IMR-90 (cell line): ENCODE data around the gene OR13A1. TPM values are rescaled to one million over a fixed set of nuclear protein-coding genes. Genes with fewer than 3 reads are reported as not detected.
"Not testable (repeated sequence)": the region's sequence is repeated elsewhere in the genome, so short reads cannot be mapped to it uniquely, and the experiment has no call there.

Experiments used
- ATAC-seq: fragments of 200-7000 bp; cut with Tn5 transposase; 2 replicates; pipeline ENCODE4 v1.9.1; 2020; ENCODE audit warnings: low read depth, mild to moderate bottlenecking, moderate library complexity
- BruUV-seq: library from RNA; stranded (reverse); fragments of 400-500 nt; replicated peaks from 2 replicates; lab custom pipeline; 2021; lab: Mats Ljungman, UMichigan
- CTCF ChIA-PET: fragments of 300-600 bp; formaldehyde crosslinking; extraction: SDS; loops from one replicate; lab custom pipeline; 2021; ENCODE audit warnings: antibody characterized with exemption; lab: Yijun Ruan, JAX
- POLR2A ChIA-PET: fragments of 300-600 bp; sonication (Branson Sonifier 250); formaldehyde crosslinking; loops from one replicate; lab custom pipeline; 2022; ENCODE audit warnings: antibody characterized with exemption; ENCODE audit not compliant: unreplicated experiment; lab: Charles Lee
- DNase-seq: peaks from one replicate; pipeline ENCODE4 v3.0.0; 2013
- H2AFZ ChIP-seq: replicated peaks from 2 replicates; pipeline ENCODE3; 2013; ENCODE audit warnings: low read length, mild to moderate bottlenecking; ENCODE audit not compliant: poor library complexity
- H2AK5ac ChIP-seq: 2 replicates; pipeline ENCODE4 v1.6.1; 2013; ENCODE audit warnings: low read depth, low read length, inconsistent platforms
- H2AK9ac ChIP-seq: replicated peaks from 2 replicates; pipeline ENCODE3; 2013; ENCODE audit warnings: mild to moderate bottlenecking, low read depth, low read length, moderate library complexity; ENCODE audit not compliant: poor library complexity
- H2BK120ac ChIP-seq: 2 replicates; pipeline ENCODE4 v1.6.1; 2013; ENCODE audit warnings: low read depth, low read length, inconsistent platforms
- H2BK15ac ChIP-seq: 3 replicates; pipeline ENCODE4 v1.6.1; 2013; ENCODE audit warnings: low read depth, low read length, inconsistent platforms
- H2BK20ac ChIP-seq: 2 replicates; pipeline ENCODE4 v1.6.1; 2013; ENCODE audit warnings: low read depth, mild to moderate bottlenecking, inconsistent platforms, low read length, moderate library complexity
- H2BK5ac ChIP-seq: 2 replicates; pipeline ENCODE4 v1.6.1; 2013; ENCODE audit warnings: mild to moderate bottlenecking, low read depth, low read length, inconsistent platforms; ENCODE audit not compliant: poor library complexity, severe bottlenecking
- H3K14ac ChIP-seq: replicated peaks from 2 replicates; pipeline ENCODE4 v1.6.1; 2013; ENCODE audit warnings: low read depth, low read length, inconsistent platforms
- H3K18ac ChIP-seq: 2 replicates; pipeline ENCODE4 v1.6.1; 2013; ENCODE audit warnings: low read depth, low read length, control low read depth
- H3K23ac ChIP-seq: 2 replicates; pipeline ENCODE4 v1.6.1; 2013; ENCODE audit warnings: low read depth, low read length, inconsistent platforms
- H3K27ac ChIP-seq: 2 replicates; pipeline ENCODE4 v1.5.1; 2013; ENCODE audit warnings: mild to moderate bottlenecking, control low read depth, low read length; ENCODE audit not compliant: insufficient read depth
- H3K27me3 ChIP-seq: 2 replicates; pipeline ENCODE4 v1.6.1; 2013; ENCODE audit warnings: low read length; ENCODE audit not compliant: control insufficient read depth, insufficient read depth
- H3K36me3 ChIP-seq: 2 replicates; pipeline ENCODE4 v1.6.1; 2013; ENCODE audit warnings: low read length, mixed read lengths; ENCODE audit not compliant: control insufficient read depth, insufficient read depth
- H3K4ac ChIP-seq: 2 replicates; pipeline ENCODE4 v1.6.1; 2013; ENCODE audit warnings: low read depth, low read length, inconsistent platforms
- H3K4me1 ChIP-seq: 2 replicates; pipeline ENCODE4 v1.6.1; 2013; ENCODE audit warnings: low read length, mixed read lengths; ENCODE audit not compliant: control insufficient read depth, insufficient read depth
- H3K4me2 ChIP-seq: 2 replicates; pipeline ENCODE4 v1.6.1; 2013; ENCODE audit warnings: low read depth, mild to moderate bottlenecking, control low read depth, low read length, moderate library complexity
- H3K4me3 ChIP-seq: 2 replicates; pipeline ENCODE4 v1.5.1; 2013; ENCODE audit warnings: low read depth, mild to moderate bottlenecking, control low read depth, low read length, moderate library complexity; ENCODE audit not compliant: insufficient read depth
- H3K56ac ChIP-seq: 2 replicates; pipeline ENCODE4 v1.6.1; 2013; ENCODE audit warnings: low read length, inconsistent platforms; ENCODE audit not compliant: insufficient read depth; ENCODE audit errors: extremely low read depth
- H3K79me1 ChIP-seq, 2 experiments: 2 replicates each; pipeline ENCODE4 v1.6.1; 2013; ENCODE audit warnings: low read length in 2 of 2, inconsistent platforms in 1 of 2, low read depth in 1 of 2
- H3K9ac ChIP-seq: 2 replicates; pipeline ENCODE4 v1.6.1; 2013; ENCODE audit warnings: low read depth, low read length, control low read depth
- H3K9me1 ChIP-seq: 2 replicates; pipeline ENCODE4 v1.6.1; 2013; ENCODE audit warnings: low read length, inconsistent platforms; ENCODE audit not compliant: insufficient read depth
- H3K9me3 ChIP-seq: 2 replicates; pipeline ENCODE4 v1.6.1; 2013; ENCODE audit warnings: low read length; ENCODE audit not compliant: control insufficient read depth, insufficient read depth
- H4K20me1 ChIP-seq: 2 replicates; pipeline ENCODE4 v1.6.1; 2013; ENCODE audit warnings: low read length, inconsistent platforms; ENCODE audit not compliant: insufficient read depth
- H4K5ac ChIP-seq: 2 replicates; pipeline ENCODE4 v1.6.1; 2013; ENCODE audit warnings: mild to moderate bottlenecking, low read depth, low read length, control low read depth
- H4K8ac ChIP-seq, 2 experiments: 2 replicates each; pipeline ENCODE4 v1.6.1; 2013; ENCODE audit warnings: low read depth in 2 of 2, low read length in 2 of 2, control low read depth in 1 of 2, inconsistent platforms in 1 of 2
- H4K91ac ChIP-seq: 2 replicates; pipeline ENCODE4 v1.6.1; 2013; ENCODE audit warnings: low read depth, low read length, inconsistent platforms; ENCODE audit not compliant: insufficient read depth
- WGBS, 2 experiments: methylation state at CpG; one replicate each; pipeline versions ENCODE4 v1.1.5 to v1.1.7; 2013; ENCODE audit warnings: missing lambda C conversion rate in 2 of 2; ENCODE audit not compliant: insufficient read length in 1 of 2; ENCODE audit errors: extremely low coverage in 2 of 2; 5-methylcytosine and 5-hydroxymethylcytosine counted together
- dilution Hi-C: fragments of 300-500 bp; cut with HindIII; formaldehyde crosslinking; loops from one replicate; pipeline ENCODE4 v1.14.3; 2018; ENCODE audit warnings: low sequenced_read_pairs; ENCODE audit not compliant: unreplicated experiment
- in situ Hi-C: fragments of 300-500 bp; cut with MboI; formaldehyde crosslinking; loops from 3 replicates; pipeline ENCODE4 v1.14.3; 2019; ENCODE audit warnings: low sequenced_read_pairs, inconsistent platforms, mixed read lengths
- intact Hi-C: fragments of 100-400 bp; cut with micrococcal nuclease; formaldehyde crosslinking; loops from 2 replicates; pipeline ENCODE4 v1.10.0; 2022
- polyA plus RNA-seq, 3 experiments: library from polyadenylated mRNA; depleted of rRNA; stranded (reverse); fragments of >200 nt; gene quantifications; 2 replicates each; pipeline ENCODE4 v1.2.3, GENCODE V29; 2012; ENCODE audit warnings: low replicate concordance in 1 of 3
- total RNA-seq: library from RNA; depleted of rRNA; stranded (reverse); fragments of >200 nt; gene quantifications from 2 replicates; pipeline ENCODE4 v1.2.3, GENCODE V29; 2012

Gene OR13A1
- total and polyA plus RNA-seq, 2 of the 4 experiments (the other 2 are of a cell fraction): not detected

DNA sequence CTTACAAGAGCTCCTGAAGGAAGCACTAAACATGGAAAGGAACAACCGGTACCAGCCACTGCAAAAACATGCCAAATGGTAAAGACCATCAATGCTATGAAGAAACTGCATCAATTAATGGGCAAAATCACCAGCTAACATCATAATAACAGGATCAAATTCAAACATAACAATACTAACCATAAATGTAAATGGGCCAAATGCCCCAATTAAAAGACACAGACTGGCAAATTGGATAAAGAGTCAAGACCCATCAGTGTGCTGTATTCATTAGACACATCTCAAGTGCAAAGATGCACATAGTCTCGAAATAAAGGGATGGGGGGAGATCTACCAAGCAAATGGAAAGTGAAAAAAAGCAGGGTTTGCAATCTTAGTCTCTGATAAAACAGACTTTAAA, 47.6 kb downstream of the OR13A1 start:
- H2BK120ac ChIP-seq, BruUV-seq, H3K27ac ChIP-seq, H4K91ac ChIP-seq, H2AK5ac ChIP-seq, H3K9me1 ChIP-seq, H3K14ac ChIP-seq, H2BK20ac ChIP-seq, CTCF ChIA-PET, H4K8ac ChIP-seq, H3K36me3 ChIP-seq, H2AK9ac ChIP-seq, in situ Hi-C loops, H3K4me2 ChIP-seq, H4K20me1 ChIP-seq, H3K56ac ChIP-seq, H3K9me3 ChIP-seq, H3K23ac ChIP-seq, H3K18ac ChIP-seq, H3K4ac ChIP-seq, H4K5ac ChIP-seq, intact Hi-C loops, H3K9ac ChIP-seq, DNase-seq, ATAC-seq, H3K79me1 ChIP-seq, H3K4me1 ChIP-seq, H3K4me3 ChIP-seq, H2AFZ ChIP-seq, H3K27me3 ChIP-seq, POLR2A ChIA-PET, H2BK5ac ChIP-seq, dilution Hi-C loops, H2BK15ac ChIP-seq: not testable (repeated sequence)
- WGBS, 2 experiments: no CpG with 5 or more reads among the region's 2 CpGs
